ENCODE measurements around the gene MAPK8IP2. TPM values are rescaled to one million over a fixed set of nuclear protein-coding genes. Genes with fewer than 3 reads are reported as not detected.

MAPK8IP2 gene
- total and polyA plus RNA-seq, 2 donors, result 0.33 to 0.96 TPM

DNA sequence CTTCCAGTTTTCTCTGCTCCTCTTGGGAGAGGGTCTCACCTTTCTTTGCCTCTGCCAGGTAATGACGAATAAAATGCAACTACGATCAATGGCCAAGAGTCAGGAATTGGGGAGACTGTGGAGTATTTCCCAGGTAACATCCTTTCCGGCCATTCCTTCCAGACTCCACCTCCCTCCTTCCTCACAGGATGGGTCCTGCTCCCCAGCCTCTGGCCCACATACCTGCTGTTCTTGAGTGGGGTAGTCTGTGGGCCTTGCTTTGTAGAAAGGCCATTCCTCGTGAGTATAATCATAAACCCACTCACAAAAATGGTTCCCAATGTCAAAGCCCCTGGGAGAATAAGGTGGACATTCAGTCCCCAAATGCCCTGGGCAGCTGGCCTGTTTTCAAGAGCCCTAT lies 20.8 kb upstream of the MAPK8IP2 start:
- peaks cover 12 to 18% of the 10 kb centered on the region in 2 donors for H3K36me3 ChIP-seq (ENCODE audit: control insufficient read depth in 2 of 2, insufficient read depth in 2 of 2, low read length in 1 of 2)
- no peak for DNase-seq (ENCODE audit: low read depth in 6 of 9, low spot score in 9 of 9)

DNA sequence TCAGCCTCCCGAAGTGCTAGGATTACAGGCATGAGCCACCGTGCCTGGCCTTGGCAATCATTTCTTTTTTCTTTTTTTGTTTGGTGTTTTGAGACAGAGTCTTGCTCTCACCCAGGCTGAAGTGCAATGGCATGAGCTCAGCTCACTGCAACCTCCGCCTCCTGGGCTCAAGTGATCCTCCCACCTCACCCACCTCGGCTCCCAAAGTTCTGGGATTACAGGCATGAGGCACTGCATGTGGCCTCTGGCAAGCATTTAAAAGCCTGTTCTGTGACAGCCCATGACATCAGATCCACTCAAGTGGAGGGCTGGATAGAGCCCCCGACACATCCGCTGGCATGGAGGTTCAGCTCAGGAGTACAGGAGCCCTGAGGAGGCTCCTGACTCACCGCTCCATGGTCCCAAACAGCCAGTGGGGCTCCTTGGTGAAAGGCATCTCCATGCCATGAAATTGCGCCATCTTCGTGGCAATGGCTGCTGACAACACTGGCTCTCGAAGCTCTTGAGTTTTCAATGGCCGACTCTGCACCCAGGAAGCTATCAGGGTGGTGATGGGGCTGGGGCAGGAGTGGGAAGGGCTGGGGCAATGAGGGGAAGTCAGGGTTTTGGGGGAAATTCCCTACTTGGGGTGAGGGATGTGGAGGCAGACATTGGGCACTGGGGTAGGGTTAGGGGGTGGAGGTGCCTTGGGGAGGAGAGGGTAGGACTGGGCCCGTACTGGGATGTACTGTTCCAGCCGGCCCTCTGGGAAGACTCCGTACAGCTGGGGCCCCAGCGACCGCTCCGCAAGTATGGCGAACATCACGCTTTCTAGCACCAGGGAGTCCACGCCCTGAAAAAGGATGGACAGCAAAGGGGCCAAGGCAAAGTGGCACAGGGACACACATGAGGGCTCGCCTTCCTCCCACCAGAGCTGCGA lies 19.3 kb upstream of the MAPK8IP2 start:
- Histone ChIP-seq H3K9me3 (ENCODE audit: control insufficient read depth in 2 of 2, insufficient read depth in 1 of 2, low read length in 1 of 2) (no peaks in the 10 kb centered on the region), H3K27me3 (ENCODE audit: control insufficient read depth in 2 of 2, insufficient read depth in 1 of 2, low read length in 1 of 2) (peaks cover 0 to 29% of the 10 kb centered on the region in 2 donors), H3K4me1 (ENCODE audit: control insufficient read depth in 2 of 2, insufficient read depth in 2 of 2, low read length in 2 of 2) (peaks cover 7 to 22% of the 10 kb centered on the region in 2 donors), H3K27ac (ENCODE audit: low read depth in 1 of 2, low read length in 1 of 2) (no peak overlapping the region), H3K4me3 (ENCODE audit: low read length in 2 of 2) (peak overlapping the region; percentile 65 to 80), H3K36me3 (ENCODE audit: control insufficient read depth in 2 of 2, insufficient read depth in 2 of 2, low read length in 1 of 2) (peaks cover 12 to 18% of the 10 kb centered on the region in 2 donors)
- 97% methylated on average over 22 of the region's 22 CpGs for WGBS
- DNase-seq (ENCODE audit: low read depth in 6 of 9, low spot score in 9 of 9), result no peak

More for the DNA sequence above, 20.8 kb upstream of the MAPK8IP2 start:
- Histone ChIP-seq H3K4me1 (ENCODE audit: control insufficient read depth in 2 of 2, insufficient read depth in 2 of 2, low read length in 2 of 2) (peaks cover 7 to 22% of the 10 kb centered on the region in 2 donors), H3K27me3 (ENCODE audit: control insufficient read depth in 2 of 2, insufficient read depth in 1 of 2, low read length in 1 of 2) (peaks cover 0 to 29% of the 10 kb centered on the region in 2 donors), H3K9me3 (ENCODE audit: control insufficient read depth in 2 of 2, insufficient read depth in 1 of 2, low read length in 1 of 2) (no peaks in the 10 kb centered on the region), H3K27ac (ENCODE audit: low read depth in 1 of 2, low read length in 1 of 2) (no peak overlapping the region), H3K4me3 (ENCODE audit: low read length in 2 of 2) (no peak overlapping the region)
- over 99% methylated on average over 4 of the region's 4 CpGs for WGBS

DNA sequence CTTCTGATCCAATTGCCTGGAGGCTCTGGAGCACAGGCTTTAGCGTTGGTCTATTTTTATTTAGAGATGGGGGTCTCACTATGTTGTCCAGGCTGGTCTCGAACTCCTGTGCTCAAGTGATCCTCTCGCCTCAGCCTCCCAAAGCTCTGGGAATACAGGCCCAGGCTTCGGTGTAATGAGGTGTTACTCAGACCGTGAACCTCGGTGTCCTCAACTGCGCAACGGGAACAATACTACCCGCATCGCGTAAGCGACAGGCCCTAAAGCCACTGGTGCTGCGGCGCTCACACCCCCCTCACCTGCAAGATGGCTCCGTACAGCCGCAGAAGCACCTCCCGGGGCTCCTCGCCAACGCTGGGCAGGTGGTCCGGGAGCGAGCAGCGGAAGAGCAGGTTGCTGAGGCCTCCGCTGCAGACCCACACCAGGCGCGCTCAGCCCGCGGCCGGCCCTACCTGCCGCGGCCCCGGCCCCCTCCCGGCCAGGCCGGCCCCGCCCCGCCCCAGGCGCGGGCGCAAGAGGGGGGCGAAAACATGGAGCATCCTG lies 18.6 kb upstream of the MAPK8IP2 start:
- 8% methylated on average over 39 of the region's 39 CpGs for WGBS
- no peaks in the 10 kb centered on the region for H3K9me3 ChIP-seq (ENCODE audit: control insufficient read depth in 2 of 2, insufficient read depth in 1 of 2, low read length in 1 of 2)
- DNase-seq (ENCODE audit: low read depth in 6 of 9, low spot score in 9 of 9), result peak in 3 of 9 donors; percentile 9 to 28 (median 16)

DNA sequence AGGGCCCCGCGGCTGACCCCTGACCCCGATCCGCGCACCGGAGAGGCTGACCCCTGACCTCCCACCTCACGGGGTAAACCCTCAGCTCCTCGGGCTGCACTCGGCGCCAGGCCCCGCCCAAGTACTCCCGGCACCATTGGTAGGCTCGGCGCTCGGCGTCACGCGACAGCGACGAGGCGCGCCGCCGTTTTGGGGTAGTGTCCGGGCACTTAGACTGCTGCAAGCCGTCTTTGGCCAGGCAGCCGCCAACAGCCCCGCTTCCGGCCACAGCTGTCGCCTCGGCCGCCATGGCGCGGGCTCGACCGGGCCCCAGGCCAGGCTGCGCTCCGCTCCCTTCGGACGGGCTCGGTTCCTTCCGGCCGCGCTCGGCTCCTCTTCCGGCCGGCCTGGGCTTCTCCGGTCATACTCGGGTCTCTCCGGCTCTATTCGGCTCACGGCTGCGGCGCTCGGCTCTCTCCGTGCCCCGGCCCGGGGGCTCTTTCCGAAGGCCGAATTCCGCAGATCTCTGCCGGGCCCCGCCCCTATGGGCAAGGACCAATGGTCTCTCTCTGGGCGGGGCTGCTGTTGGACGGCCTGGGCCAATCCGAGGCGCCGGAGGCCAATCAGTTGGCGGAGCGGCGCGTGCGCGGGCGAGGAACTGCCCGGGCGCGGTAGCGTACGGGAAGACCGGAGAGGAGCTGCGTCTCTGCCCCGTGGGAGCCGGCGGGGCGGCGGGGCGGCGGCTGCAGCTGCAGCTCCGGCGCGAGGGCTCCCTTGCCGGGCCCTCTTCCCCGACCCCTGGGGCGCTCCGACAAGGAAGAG lies 17.9 kb upstream of the MAPK8IP2 start, which contains the start of gene CHKB:
Gene CHKB (minus strand): TSS at position 357 of the 801 bp plus-strand sequence. CDS start 68 bp downstream, at position 289.
- Histone ChIP-seq H3K36me3 (ENCODE audit: control insufficient read depth in 2 of 2, insufficient read depth in 2 of 2, low read length in 1 of 2) (peaks cover 12 to 18% of the 10 kb centered on the region in 2 donors), H3K27ac (ENCODE audit: low read depth in 1 of 2, low read length in 1 of 2) (peak within 1 kb of the TSS; percentile 86 to 97), H3K4me3 (ENCODE audit: low read length in 2 of 2) (peak within 1 kb of the TSS; percentile 65 to 80), H3K9me3 (ENCODE audit: control insufficient read depth in 2 of 2, insufficient read depth in 1 of 2, low read length in 1 of 2) (no peaks in the 10 kb centered on the region), H3K4me1 (ENCODE audit: control insufficient read depth in 2 of 2, insufficient read depth in 2 of 2, low read length in 2 of 2) (peaks cover 7 to 19% of the 10 kb centered on the region in 2 donors), H3K27me3 (ENCODE audit: control insufficient read depth in 2 of 2, insufficient read depth in 1 of 2, low read length in 1 of 2) (peaks cover 0 to 20% of the 10 kb centered on the region in 2 donors)
- DNase-seq (ENCODE audit: low read depth in 6 of 9, low spot score in 9 of 9), result peak; percentile 86 to 99 (median 95)
- under 1% methylated on average over 96 of the region's 96 CpGs for WGBS

More for the DNA sequence above, 18.6 kb upstream of the MAPK8IP2 start:
- Histone ChIP-seq H3K27me3 (ENCODE audit: control insufficient read depth in 2 of 2, insufficient read depth in 1 of 2, low read length in 1 of 2) (peaks cover 0 to 23% of the 10 kb centered on the region in 2 donors), H3K4me3 (ENCODE audit: low read length in 2 of 2) (peak overlapping the region; percentile 65 to 80), H3K4me1 (ENCODE audit: control insufficient read depth in 2 of 2, insufficient read depth in 2 of 2, low read length in 2 of 2) (peaks cover 7 to 22% of the 10 kb centered on the region in 2 donors), H3K27ac (ENCODE audit: low read depth in 1 of 2, low read length in 1 of 2) (peak overlapping the region; percentile 86 to 97), H3K36me3 (ENCODE audit: control insufficient read depth in 2 of 2, insufficient read depth in 2 of 2, low read length in 1 of 2) (peaks cover 12 to 18% of the 10 kb centered on the region in 2 donors)

DNA sequence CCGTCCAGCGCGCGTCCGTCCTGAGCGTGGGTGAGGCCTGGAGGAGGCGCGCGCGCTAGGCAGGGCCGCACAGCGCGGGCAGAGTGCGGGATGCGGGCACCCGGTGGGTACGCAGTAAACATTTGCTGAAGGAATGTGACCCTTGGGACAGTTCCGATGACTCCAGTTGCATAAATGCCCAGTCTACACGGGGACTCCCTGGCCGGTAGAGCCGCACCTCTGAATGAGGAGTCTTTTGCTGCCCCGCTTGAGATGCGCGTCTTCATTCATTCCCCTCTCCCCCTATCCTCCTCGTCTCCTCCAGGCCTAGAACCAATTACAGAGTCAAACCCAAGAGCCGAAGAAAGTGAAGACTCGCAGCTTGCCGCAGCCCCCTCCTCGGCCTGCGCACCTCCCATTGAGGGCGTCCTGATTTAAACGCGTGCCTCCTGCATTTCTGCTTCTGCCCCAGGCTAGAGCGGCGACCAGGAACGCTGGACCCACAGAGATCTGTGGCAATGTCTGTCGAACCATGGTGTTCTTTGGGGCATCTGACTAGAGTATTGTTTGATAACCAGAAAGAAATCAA lies 17.2 kb upstream of the MAPK8IP2 start:
- peak overlapping the region; percentile 65 to 80 for H3K4me3 ChIP-seq (ENCODE audit: low read length in 2 of 2)
- peak overlapping the region in 1 of 2 donors; percentile 57 for H3K27ac ChIP-seq (ENCODE audit: low read depth in 1 of 2, low read length in 1 of 2)
- H3K4me1 ChIP-seq (ENCODE audit: control insufficient read depth in 2 of 2, insufficient read depth in 2 of 2, low read length in 2 of 2), result peaks cover 7 to 16% of the 10 kb centered on the region in 2 donors
- WGBS, result 11% methylated on average over 37 of the region's 37 CpGs
- H3K9me3 ChIP-seq (ENCODE audit: control insufficient read depth in 2 of 2, insufficient read depth in 1 of 2, low read length in 1 of 2), result no peaks in the 10 kb centered on the region
- H3K27me3 ChIP-seq (ENCODE audit: control insufficient read depth in 2 of 2, insufficient read depth in 1 of 2, low read length in 1 of 2), result peaks cover 0 to 15% of the 10 kb centered on the region in 2 donors
- H3K36me3 ChIP-seq (ENCODE audit: control insufficient read depth in 2 of 2, insufficient read depth in 2 of 2, low read length in 1 of 2), result peaks cover 12 to 18% of the 10 kb centered on the region in 2 donors
- peak in 1 of 9 donors; percentile 4 for DNase-seq (ENCODE audit: low read depth in 6 of 9, low spot score in 9 of 9)

DNA sequence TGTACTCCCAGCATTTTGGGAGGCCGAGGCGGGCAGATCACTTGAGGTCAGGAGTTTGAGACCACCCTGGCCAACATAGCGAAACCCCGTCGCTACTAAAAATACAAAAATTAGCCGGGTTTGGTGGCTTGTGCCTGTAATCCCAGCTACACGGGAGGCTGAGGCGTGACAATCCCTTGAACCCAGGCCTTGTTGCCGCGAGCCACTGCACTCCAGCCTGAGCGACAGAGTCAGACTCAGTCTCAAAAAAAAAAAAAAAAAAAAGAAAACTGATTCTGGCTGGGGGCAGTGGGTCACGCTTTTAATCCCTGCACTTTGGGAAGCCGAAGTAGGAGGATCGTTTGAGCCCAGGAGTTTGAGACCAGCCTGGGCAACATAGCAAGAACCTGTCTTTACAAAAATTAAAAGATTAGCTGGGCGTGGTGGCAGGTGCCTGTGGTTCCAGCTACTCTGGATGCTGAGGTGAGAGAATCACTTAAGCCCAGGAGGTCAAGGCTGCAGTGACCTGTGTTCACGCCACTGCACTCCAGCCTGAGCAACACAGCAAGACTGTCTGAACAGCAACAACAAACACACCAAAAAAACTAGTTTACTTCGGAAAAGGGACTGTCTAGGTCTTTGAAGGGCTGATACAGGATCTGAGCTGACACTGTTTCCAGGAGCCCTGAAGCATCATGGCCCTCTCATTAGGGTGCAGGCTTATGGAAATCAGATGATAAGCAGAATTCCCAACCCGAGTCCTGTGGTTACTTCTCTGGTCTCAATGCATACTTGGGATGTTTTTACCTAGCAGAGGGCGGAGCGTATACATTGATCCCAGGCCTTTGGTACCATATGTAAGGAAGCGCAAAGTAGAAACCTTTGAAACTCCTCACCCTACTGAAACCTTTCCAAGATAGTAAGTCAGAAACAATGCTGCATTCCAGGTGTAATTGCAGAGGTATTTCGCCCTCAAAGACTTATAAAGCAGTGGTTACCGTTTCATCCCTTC lies 16.2 kb upstream of the MAPK8IP2 start:
- Histone ChIP-seq H3K9me3 (ENCODE audit: control insufficient read depth in 2 of 2, insufficient read depth in 1 of 2, low read length in 1 of 2) (no peaks in the 10 kb centered on the region), H3K27me3 (ENCODE audit: control insufficient read depth in 2 of 2, insufficient read depth in 1 of 2, low read length in 1 of 2) (peaks cover 0 to 6% of the 10 kb centered on the region in 2 donors), H3K4me3 (ENCODE audit: low read length in 2 of 2) (no peak overlapping the region), H3K36me3 (ENCODE audit: control insufficient read depth in 2 of 2, insufficient read depth in 2 of 2, low read length in 1 of 2) (peaks cover 7 to 13% of the 10 kb centered on the region in 2 donors), H3K27ac (ENCODE audit: low read depth in 1 of 2, low read length in 1 of 2) (no peak overlapping the region), H3K4me1 (ENCODE audit: control insufficient read depth in 2 of 2, insufficient read depth in 2 of 2, low read length in 2 of 2) (peaks cover 7 to 15% of the 10 kb centered on the region in 2 donors)
- DNase-seq (ENCODE audit: low read depth in 6 of 9, low spot score in 9 of 9), result no peak
- WGBS, result 97% methylated on average over 23 of the region's 23 CpGs

DNA sequence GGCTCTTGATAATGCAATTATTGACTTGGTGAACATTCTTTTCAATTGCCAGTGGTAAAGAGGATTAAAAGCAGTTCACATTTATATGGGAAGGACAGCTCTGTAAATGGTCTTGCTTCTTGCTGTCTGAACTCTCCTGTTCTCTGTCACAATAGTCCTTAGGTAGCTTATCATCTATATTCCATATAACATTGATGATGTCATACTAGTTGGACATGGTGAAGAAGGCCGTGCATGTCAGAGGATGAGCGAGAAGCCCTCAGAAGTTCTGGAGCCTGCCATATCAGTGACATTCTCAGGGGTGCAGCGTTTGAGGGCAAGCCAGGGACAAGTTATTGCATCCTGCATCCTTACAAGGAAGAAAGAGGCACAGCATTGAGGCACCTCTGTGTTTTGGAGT lies 15.4 kb upstream of the MAPK8IP2 start:
- no peak for DNase-seq (ENCODE audit: low read depth in 6 of 9, low spot score in 9 of 9)
- Histone ChIP-seq H3K27me3 (ENCODE audit: control insufficient read depth in 2 of 2, insufficient read depth in 1 of 2, low read length in 1 of 2) (peaks cover 0 to 6% of the 10 kb centered on the region in 2 donors), H3K36me3 (ENCODE audit: control insufficient read depth in 2 of 2, insufficient read depth in 2 of 2, low read length in 1 of 2) (peaks cover 6 to 7% of the 10 kb centered on the region in 2 donors), H3K4me1 (ENCODE audit: control insufficient read depth in 2 of 2, insufficient read depth in 2 of 2, low read length in 2 of 2) (peaks cover 7 to 15% of the 10 kb centered on the region in 2 donors), H3K4me3 (ENCODE audit: low read length in 2 of 2) (no peak overlapping the region), H3K27ac (ENCODE audit: low read depth in 1 of 2, low read length in 1 of 2) (no peak overlapping the region), H3K9me3 (ENCODE audit: control insufficient read depth in 2 of 2, insufficient read depth in 1 of 2, low read length in 1 of 2) (no peaks in the 10 kb centered on the region)
- WGBS, result 96% methylated on average over 3 of the region's 3 CpGs
